ENCODE results near the gene PACS1.

- no peak for TF ChIP-seq CTCF (IDR thresholded peaks at IDR 0.05)
- no peak for TF ChIP-seq POLR2AphosphoS5 (IDR thresholded peaks at IDR 0.05; ENCODE audit: low read depth, low read length)
- TF ChIP-seq SIN3A (IDR thresholded peaks at IDR 0.05; ENCODE audit: borderline replicate concordance, insufficient read depth, low read depth, low read length): no peak
Observed at GRCh38 chr11:66248903-66249302, 178.8 kb downstream of the PACS1 start.

Data from Panc1 (cell line).